ENCODE measurements around the gene EMID1. TPM values are rescaled to one million over a fixed set of nuclear protein-coding genes. Genes with fewer than 3 reads are reported as not detected.

EMID1 gene
- total RNA-seq, 4 donors from 2014 or later, result 0.18 to 1.5 (median 0.50) TPM; not detected in 1

DNA sequence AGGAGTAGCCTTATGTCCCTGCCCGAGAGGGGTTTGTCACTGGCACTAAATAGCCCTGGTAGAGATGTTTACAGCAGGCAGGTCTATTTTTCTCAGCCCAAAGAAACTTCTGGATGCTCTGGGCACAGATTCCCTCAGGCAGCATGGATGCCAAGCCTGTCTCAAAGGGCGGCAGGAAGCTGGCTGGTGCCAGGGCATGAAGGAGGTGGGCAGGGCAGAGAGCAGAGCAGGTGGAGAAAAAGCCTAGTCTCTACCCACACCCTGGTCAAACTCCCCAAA is 96.6 kb downstream of the EMID1 start:
- H3K4me1 ChIP-seq, result peaks cover 14 to 43% (median 15%) of the 10 kb centered on the region in 3 donors
- DNase-seq, result no peak
- intact Hi-C loops (cut with DNase I), result no loop called here
- H3K36me3 ChIP-seq, result peaks cover 24 to 45% (median 30%) of the 10 kb centered on the region in 3 donors
- no peaks in the 10 kb centered on the region for H3K27me3 ChIP-seq
- WGBS, 2 donors, result 50% methylated on average over 2 of the region's 2 CpGs; no CpG with 5 or more reads in 1 of the 2 donors
- TF ChIP-seq, protein P1, sequence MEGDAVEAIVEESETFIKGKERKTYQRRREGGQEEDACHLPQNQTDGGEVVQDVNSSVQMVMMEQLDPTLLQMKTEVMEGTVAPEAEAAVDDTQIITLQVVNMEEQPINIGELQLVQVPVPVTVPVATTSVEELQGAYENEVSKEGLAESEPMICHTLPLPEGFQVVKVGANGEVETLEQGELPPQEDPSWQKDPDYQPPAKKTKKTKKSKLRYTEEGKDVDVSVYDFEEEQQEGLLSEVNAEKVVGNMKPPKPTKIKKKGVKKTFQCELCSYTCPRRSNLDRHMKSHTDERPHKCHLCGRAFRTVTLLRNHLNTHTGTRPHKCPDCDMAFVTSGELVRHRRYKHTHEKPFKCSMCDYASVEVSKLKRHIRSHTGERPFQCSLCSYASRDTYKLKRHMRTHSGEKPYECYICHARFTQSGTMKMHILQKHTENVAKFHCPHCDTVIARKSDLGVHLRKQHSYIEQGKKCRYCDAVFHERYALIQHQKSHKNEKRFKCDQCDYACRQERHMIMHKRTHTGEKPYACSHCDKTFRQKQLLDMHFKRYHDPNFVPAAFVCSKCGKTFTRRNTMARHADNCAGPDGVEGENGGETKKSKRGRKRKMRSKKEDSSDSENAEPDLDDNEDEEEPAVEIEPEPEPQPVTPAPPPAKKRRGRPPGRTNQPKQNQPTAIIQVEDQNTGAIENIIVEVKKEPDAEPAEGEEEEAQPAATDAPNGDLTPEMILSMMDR (IDR thresholded peaks at IDR 0.05), result no peak
- TF ChIP-seq POLR2A (IDR thresholded peaks at IDR 0.05), result no peak
- H3K9me3 ChIP-seq, result no peaks in the 10 kb centered on the region
- H3K27ac ChIP-seq, result peak overlapping the region in 2 of 4 donors; percentile 25 to 29
- H3K4me3 ChIP-seq, result no peak overlapping the region

GRCh38 chr22:29302681-29303465 is 97.2 kb downstream of the EMID1 start:
- no peak overlapping the region for H3K4me3 ChIP-seq
- intact Hi-C loops (cut with DNase I), result no loop called here
- TF ChIP-seq POLR2A (IDR thresholded peaks at IDR 0.05), result no peak
- TF ChIP-seq, protein P1 (IDR thresholded peaks at IDR 0.05), result no peak
- WGBS, 2 donors, result 31 to 49% methylated on average over 5 to 8 of the region's 13 CpGs
- peaks cover 19 to 40% (median 25%) of the 10 kb centered on the region in 3 donors for H3K36me3 ChIP-seq
- no peak for DNase-seq
- H3K27me3 ChIP-seq, result no peaks in the 10 kb centered on the region
- no peaks in the 10 kb centered on the region for H3K9me3 ChIP-seq
- peaks cover 18 to 48% (median 19%) of the 10 kb centered on the region in 3 donors for H3K4me1 ChIP-seq
- H3K27ac ChIP-seq, result peak overlapping the region in 2 of 4 donors; percentile 25 to 29

DNA sequence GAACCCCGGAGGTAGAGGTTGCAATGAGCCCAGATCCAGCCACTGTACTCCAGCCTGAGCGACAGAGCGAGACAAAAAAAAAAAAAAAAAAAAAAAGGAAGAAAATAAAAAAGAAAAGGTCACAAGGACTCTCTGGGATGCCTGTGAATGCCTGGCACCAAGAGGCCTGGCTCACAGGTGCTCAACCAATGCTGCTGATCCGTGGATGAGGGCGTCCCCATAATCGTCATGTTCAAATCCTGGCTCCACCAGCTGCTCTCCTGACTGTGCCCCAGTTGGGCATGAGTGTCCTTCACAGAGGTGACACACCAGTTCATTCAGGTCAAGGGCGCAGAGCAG is 100.1 kb downstream of the EMID1 start:
- H3K4me1 ChIP-seq, result peaks cover 47 to 78% (median 48%) of the 10 kb centered on the region in 3 donors
- no peaks in the 10 kb centered on the region for H3K27me3 ChIP-seq
- intact Hi-C loops (cut with DNase I), result no loop called here
- H3K36me3 ChIP-seq, result peaks cover 0 to 10% (median 0%) of the 10 kb centered on the region in 3 donors
- TF ChIP-seq, protein P1 (IDR thresholded peaks at IDR 0.05), result no peak
- no peak for TF ChIP-seq POLR2A (IDR thresholded peaks at IDR 0.05)
- no peak for DNase-seq
- peak overlapping the region; percentile 69 to 98 (median 74) for H3K4me3 ChIP-seq
- 50 to 51% methylated on average over 6 to 7 of the region's 7 CpGs for WGBS, 2 donors
- H3K9me3 ChIP-seq, result no peaks in the 10 kb centered on the region
- H3K27ac ChIP-seq, result peak overlapping the region; percentile 88 to 96 (median 90)

DNA sequence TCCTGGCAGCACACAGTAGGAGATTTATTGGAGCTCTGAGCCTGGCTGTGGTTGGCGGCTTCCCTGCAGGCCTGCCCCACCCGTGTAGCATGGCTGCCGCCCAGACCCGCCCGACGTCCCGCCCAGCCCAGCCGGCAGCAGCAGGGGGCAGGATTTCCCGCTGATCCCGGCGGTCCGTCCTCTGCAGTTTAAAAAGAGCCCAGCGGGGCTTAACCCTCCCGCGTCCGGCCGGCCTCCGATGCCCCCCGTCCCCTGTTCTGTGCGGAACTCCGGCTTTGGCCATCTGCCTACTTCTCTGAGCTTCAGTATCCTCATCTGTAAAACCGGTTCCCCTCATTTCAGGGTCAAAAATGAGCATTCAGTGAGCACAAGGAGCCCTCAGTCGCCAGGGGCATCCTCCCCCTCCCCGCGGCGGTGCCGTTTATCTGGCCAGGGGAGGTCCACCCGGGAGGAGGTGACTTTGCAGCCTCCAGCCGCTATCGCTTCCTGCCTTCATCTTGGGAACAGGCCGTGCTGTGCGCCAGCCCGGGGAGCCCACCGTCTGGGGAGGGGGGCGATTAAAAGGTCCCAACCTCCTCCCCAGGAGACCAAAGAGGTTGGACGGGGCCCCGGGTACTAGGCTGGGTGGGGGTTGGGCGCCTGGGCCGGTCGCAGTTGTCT is 100.6 kb downstream of the EMID1 start, which contains the start of gene GAS2L1:
Gene GAS2L1 (plus strand): TSS at position 476 of the 660 bp plus-strand sequence. CDS start 1,456 bp downstream, outside the sequence.
- Histone ChIP-seq H3K27me3 (no peaks in the 10 kb centered on the region), H3K4me3 (peak within 1 kb of the TSS; percentile 69 to 98 (median 74)), H3K27ac (peak within 1 kb of the TSS; percentile 88 to 96 (median 90)), H3K9me3 (no peaks in the 10 kb centered on the region), H3K36me3 (peaks cover 0 to 5% (median 0%) of the 10 kb centered on the region in 3 donors), H3K4me1 (peaks cover 52 to 83% (median 53%) of the 10 kb centered on the region in 3 donors)
- no peak for TF ChIP-seq POLR2A (IDR thresholded peaks at IDR 0.05)
- TF ChIP-seq, protein P1 (IDR thresholded peaks at IDR 0.05), result peak in 5 of 6 experiments; percentile 64 to 78 (median 71)
- DNase-seq, result no peak
- WGBS, 2 donors, result 0% methylated on average over 11 to 14 of the region's 40 CpGs
- intact Hi-C loops (cut with DNase I), result no loop called here
